HepG2 (cell line): ENCODE results near the gene HYAL1. TPM values are rescaled to one million over a fixed set of nuclear protein-coding genes. Genes with fewer than 3 reads are reported as not detected.

Experiments
- AKAP8 ChIP-seq: sonication (generic); formaldehyde crosslinking; IDR thresholded peaks from 2 replicates; pipeline ENCODE4 v1.5.1; 2020; ENCODE audit warnings: mild to moderate bottlenecking, missing genetic modification reagents
- FOXC1 ChIP-seq: sonication (generic); formaldehyde crosslinking; IDR thresholded peaks from 2 replicates; pipeline ENCODE4 v1.8.0; 2022; ENCODE audit warnings: mild to moderate bottlenecking, missing genetic modification reagents, borderline replicate concordance
- GLI4 ChIP-seq: sonication (generic); formaldehyde crosslinking; IDR thresholded peaks from 2 replicates; pipeline ENCODE4 v1.5.1; 2020; ENCODE audit warnings: missing genetic modification reagents, mild to moderate bottlenecking, moderate library complexity, borderline replicate concordance
- KLF16 ChIP-seq, 2 experiments: sonication (generic) in 1 of 2; formaldehyde crosslinking in 1 of 2; IDR thresholded peaks; 2 replicates each; pipeline versions ENCODE4 v1.6.1 to v1.8.0; 2016 to 2023; ENCODE audit warnings: missing genetic modification reagents in 2 of 2, missing compliant biosample characterization in 1 of 2
- MXD4 ChIP-seq: IDR thresholded peaks from 2 replicates; pipeline ENCODE4 v1.6.1; 2016; ENCODE audit warnings: mild to moderate bottlenecking, missing biosample characterization, missing genetic modification reagents
- NCOR1 ChIP-seq: fragments of 200-600 bp; sonication (generic); IDR thresholded peaks from 2 replicates; pipeline ENCODE4 v1.7.0; 2017; ENCODE audit warnings: antibody characterized with exemption, low read length, borderline replicate concordance
- NFKB2 ChIP-seq: sonication (generic); formaldehyde crosslinking; IDR thresholded peaks from 2 replicates; pipeline ENCODE4 v1.4.0; 2020; ENCODE audit warnings: missing genetic modification reagents, borderline replicate concordance
- POLR2A ChIP-seq, 2 experiments: IDR thresholded peaks; 2 replicates each; pipeline ENCODE4 v1.6.1; 2011; ENCODE audit warnings: low read depth in 2 of 2, low read length in 2 of 2, mild to moderate bottlenecking in 1 of 2, moderate library complexity in 1 of 2; ENCODE audit not compliant: insufficient read depth in 1 of 2
- POLR2AphosphoS2 ChIP-seq: IDR thresholded peaks from 2 replicates; pipeline ENCODE4 v1.6.1; 2011; ENCODE audit warnings: low read depth, low read length, improper control_type of control experiment
- ZFP82 ChIP-seq: sonication (generic); formaldehyde crosslinking; IDR thresholded peaks from 2 replicates; pipeline ENCODE4 v1.5.1; 2020; ENCODE audit warnings: mild to moderate bottlenecking, missing genetic modification reagents, borderline replicate concordance
- ZMYM3 ChIP-seq: sonication (generic); formaldehyde crosslinking; IDR thresholded peaks from 2 replicates; pipeline ENCODE4 v1.5.1; 2020; ENCODE audit warnings: mild to moderate bottlenecking, missing genetic modification reagents
- ZNF124 ChIP-seq: sonication (generic); formaldehyde crosslinking; IDR thresholded peaks from 2 replicates; pipeline ENCODE4 v1.4.0; 2020; ENCODE audit warnings: missing genetic modification reagents
- ZNF747 ChIP-seq: sonication (generic); formaldehyde crosslinking; IDR thresholded peaks from 2 replicates; pipeline ENCODE4 v1.8.1; 2023; ENCODE audit warnings: missing genetic modification reagents, mild to moderate bottlenecking, borderline replicate concordance
- ZNF784 ChIP-seq: sonication (generic); formaldehyde crosslinking; IDR thresholded peaks from 2 replicates; pipeline ENCODE4 v1.5.1; 2020; ENCODE audit warnings: missing genetic modification reagents, mild to moderate bottlenecking, borderline replicate concordance
- ZNF790 ChIP-seq: sonication (generic); formaldehyde crosslinking; IDR thresholded peaks from 2 replicates; pipeline ENCODE4 v1.8.0; 2022; ENCODE audit warnings: missing genetic modification reagents, mild to moderate bottlenecking, borderline replicate concordance
- polyA plus RNA-seq, 8 experiments: library from polyadenylated mRNA; depleted of rRNA in 3 of 8; stranded (reverse) in 7 of 8; unstranded in 1 of 8; fragments of >200 nt; fragmentation: Illumina TruSeq in 4 of 8; extraction: Trizol in 4 of 8; gene quantifications; 2 replicates each; pipeline versions ENCODE4 v1.2.1 to v1.2.3, GENCODE V29; 2011 to 2016; ENCODE audit warnings: low read depth in 4 of 8, missing spikeins in 1 of 8, mixed read lengths in 1 of 8; ENCODE audit not compliant: insufficient read depth in 1 of 8
- total RNA-seq, 5 experiments: library from RNA; depleted of rRNA; stranded (reverse); fragments of >200 nt; fragmentation: Illumina TruSeq; extraction: Trizol; gene quantifications; 2 replicates each; pipeline ENCODE4 v1.2.3, GENCODE V29; 2016; ENCODE audit warnings: low read depth in 1 of 5
- TF ChIP-seq, protein P1 (sequence below): sonication (generic); formaldehyde crosslinking; IDR thresholded peaks from 2 replicates; pipeline ENCODE4 v1.8.1; 2023; ENCODE audit warnings: missing genetic modification reagents, mild to moderate bottlenecking, borderline replicate concordance
- TF ChIP-seq, protein P2 (sequence below): sonication (generic); formaldehyde crosslinking; IDR thresholded peaks from 2 replicates; pipeline ENCODE4 v1.5.1; 2020; ENCODE audit warnings: mild to moderate bottlenecking, moderate library complexity, missing genetic modification reagents
- TF ChIP-seq, protein P3 (sequence below): sonication (generic); formaldehyde crosslinking; IDR thresholded peaks from 2 replicates; pipeline ENCODE4 v1.4.0; 2020; ENCODE audit warnings: missing genetic modification reagents
- TF ChIP-seq, protein P4 (sequence below), 2 experiments: fragments of 450-650 bp in 1 of 2; sonication (generic) in 1 of 2; formaldehyde crosslinking; IDR thresholded peaks; 2 replicates each; pipeline versions ENCODE4 v1.5.0 to v1.8.0; 2020 to 2022; ENCODE audit warnings: mild to moderate bottlenecking in 1 of 2, missing genetic modification reagents in 1 of 2
- TF ChIP-seq, protein P5 (sequence below): sonication (generic); formaldehyde crosslinking; IDR thresholded peaks from 2 replicates; pipeline ENCODE4 v1.4.0; 2020; ENCODE audit warnings: low read depth, mild to moderate bottlenecking, missing genetic modification reagents

Gene HYAL1
- total and polyA plus RNA-seq, 2 of the 13 experiments (the other 11 are each of a cell fraction or from before 2014, with no cell fraction given) = 76.5 to 193 TPM

GRCh38 chr3:50272911-50273688 lies 30.3 kb downstream of the HYAL1 start (continued):
- TF ChIP-seq ZNF784 (no peak), ZMYM3 (no peak), MXD4 (no peak), ZNF124 (CRISPR knock-in tag) (peak; percentile 69; the same call in 1 of the 2 replicates), ZFP82 (no peak), ZNF790 (CRISPR knock-in tag) (no peak), NCOR1 (no peak), POLR2AphosphoS2 (no peak), KLF16 (CRISPR knock-in tag; IDR thresholded peaks at IDR 0.05) (0 out of 4 replicates have a peak, but pooled peaks of 1 of the 2 experiments have one; percentile 40), NFKB2 (CRISPR knock-in tag) (no peak), GLI4 (no peak), ZNF747 (CRISPR knock-in tag) (no peak), FOXC1 (CRISPR knock-in tag) (peak; percentile 46; the same call in 1 of the 2 replicates), AKAP8 (no peak), POLR2A (IDR thresholded peaks at IDR 0.05; ENCODE audit: insufficient read depth in 1 of 2, low read depth in 2 of 2, low read length in 2 of 2) (no peak)
- TF ChIP-seq, protein P1, sequence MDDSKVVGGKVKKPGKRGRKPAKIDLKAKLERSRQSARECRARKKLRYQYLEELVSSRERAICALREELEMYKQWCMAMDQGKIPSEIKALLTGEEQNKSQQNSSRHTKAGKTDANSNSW (CRISPR knock-in tag) = no peak
- TF ChIP-seq, protein P2, sequence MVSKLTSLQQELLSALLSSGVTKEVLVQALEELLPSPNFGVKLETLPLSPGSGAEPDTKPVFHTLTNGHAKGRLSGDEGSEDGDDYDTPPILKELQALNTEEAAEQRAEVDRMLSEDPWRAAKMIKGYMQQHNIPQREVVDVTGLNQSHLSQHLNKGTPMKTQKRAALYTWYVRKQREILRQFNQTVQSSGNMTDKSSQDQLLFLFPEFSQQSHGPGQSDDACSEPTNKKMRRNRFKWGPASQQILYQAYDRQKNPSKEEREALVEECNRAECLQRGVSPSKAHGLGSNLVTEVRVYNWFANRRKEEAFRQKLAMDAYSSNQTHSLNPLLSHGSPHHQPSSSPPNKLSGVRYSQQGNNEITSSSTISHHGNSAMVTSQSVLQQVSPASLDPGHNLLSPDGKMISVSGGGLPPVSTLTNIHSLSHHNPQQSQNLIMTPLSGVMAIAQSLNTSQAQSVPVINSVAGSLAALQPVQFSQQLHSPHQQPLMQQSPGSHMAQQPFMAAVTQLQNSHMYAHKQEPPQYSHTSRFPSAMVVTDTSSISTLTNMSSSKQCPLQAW (CRISPR knock-in tag) = peak; percentile 72
- TF ChIP-seq, protein P3, sequence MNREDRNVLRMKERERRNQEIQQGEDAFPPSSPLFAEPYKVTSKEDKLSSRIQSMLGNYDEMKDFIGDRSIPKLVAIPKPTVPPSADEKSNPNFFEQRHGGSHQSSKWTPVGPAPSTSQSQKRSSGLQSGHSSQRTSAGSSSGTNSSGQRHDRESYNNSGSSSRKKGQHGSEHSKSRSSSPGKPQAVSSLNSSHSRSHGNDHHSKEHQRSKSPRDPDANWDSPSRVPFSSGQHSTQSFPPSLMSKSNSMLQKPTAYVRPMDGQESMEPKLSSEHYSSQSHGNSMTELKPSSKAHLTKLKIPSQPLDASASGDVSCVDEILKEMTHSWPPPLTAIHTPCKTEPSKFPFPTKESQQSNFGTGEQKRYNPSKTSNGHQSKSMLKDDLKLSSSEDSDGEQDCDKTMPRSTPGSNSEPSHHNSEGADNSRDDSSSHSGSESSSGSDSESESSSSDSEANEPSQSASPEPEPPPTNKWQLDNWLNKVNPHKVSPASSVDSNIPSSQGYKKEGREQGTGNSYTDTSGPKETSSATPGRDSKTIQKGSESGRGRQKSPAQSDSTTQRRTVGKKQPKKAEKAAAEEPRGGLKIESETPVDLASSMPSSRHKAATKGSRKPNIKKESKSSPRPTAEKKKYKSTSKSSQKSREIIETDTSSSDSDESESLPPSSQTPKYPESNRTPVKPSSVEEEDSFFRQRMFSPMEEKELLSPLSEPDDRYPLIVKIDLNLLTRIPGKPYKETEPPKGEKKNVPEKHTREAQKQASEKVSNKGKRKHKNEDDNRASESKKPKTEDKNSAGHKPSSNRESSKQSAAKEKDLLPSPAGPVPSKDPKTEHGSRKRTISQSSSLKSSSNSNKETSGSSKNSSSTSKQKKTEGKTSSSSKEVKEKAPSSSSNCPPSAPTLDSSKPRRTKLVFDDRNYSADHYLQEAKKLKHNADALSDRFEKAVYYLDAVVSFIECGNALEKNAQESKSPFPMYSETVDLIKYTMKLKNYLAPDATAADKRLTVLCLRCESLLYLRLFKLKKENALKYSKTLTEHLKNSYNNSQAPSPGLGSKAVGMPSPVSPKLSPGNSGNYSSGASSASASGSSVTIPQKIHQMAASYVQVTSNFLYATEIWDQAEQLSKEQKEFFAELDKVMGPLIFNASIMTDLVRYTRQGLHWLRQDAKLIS (CRISPR knock-in tag) = no peak
- TF ChIP-seq, protein P4, sequence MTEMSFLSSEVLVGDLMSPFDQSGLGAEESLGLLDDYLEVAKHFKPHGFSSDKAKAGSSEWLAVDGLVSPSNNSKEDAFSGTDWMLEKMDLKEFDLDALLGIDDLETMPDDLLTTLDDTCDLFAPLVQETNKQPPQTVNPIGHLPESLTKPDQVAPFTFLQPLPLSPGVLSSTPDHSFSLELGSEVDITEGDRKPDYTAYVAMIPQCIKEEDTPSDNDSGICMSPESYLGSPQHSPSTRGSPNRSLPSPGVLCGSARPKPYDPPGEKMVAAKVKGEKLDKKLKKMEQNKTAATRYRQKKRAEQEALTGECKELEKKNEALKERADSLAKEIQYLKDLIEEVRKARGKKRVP (CRISPR knock-in tag; IDR thresholded peaks at IDR 0.05) = no peak
- TF ChIP-seq, protein P5, sequence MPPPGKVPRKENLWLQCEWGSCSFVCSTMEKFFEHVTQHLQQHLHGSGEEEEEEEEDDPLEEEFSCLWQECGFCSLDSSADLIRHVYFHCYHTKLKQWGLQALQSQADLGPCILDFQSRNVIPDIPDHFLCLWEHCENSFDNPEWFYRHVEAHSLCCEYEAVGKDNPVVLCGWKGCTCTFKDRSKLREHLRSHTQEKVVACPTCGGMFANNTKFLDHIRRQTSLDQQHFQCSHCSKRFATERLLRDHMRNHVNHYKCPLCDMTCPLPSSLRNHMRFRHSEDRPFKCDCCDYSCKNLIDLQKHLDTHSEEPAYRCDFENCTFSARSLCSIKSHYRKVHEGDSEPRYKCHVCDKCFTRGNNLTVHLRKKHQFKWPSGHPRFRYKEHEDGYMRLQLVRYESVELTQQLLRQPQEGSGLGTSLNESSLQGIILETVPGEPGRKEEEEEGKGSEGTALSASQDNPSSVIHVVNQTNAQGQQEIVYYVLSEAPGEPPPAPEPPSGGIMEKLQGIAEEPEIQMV (CRISPR knock-in tag) = no peak
